ENCODE measurements around the gene NXPH4.

- TF ChIP-seq CTCF (IDR thresholded peaks at IDR 0.05), result no peak
- TF ChIP-seq POLR2A (IDR thresholded peaks at IDR 0.05), result no peak
Measured at GRCh38 chr12:57223191-57224165, 6.9 kb downstream of the NXPH4 start.

Measured in adrenal gland (tissue), 5 donors.